H1 (cell line): ENCODE data around the gene KRTAP4-2. TPM values are rescaled to one million over a fixed set of nuclear protein-coding genes. Genes with fewer than 3 reads are reported as not detected.

Experiments used
- CTCF ChIA-PET: fragments of 300-600 bp; sonication (Branson Sonifier 250); formaldehyde crosslinking; loops from one replicate; lab custom pipeline; 2021; ENCODE audit not compliant: partially characterized antibody; lab: Charles Lee
- POLR2A ChIA-PET: fragments of 300-600 bp; sonication (Branson Sonifier 250); formaldehyde crosslinking; loops from one replicate; lab custom pipeline; 2021; ENCODE audit warnings: inconsistent platforms; ENCODE audit not compliant: partially characterized antibody; lab: Charles Lee
- DNase-seq, 2 experiments: peaks; one replicate each; pipeline versions ENCODE4 v3.0.0 to v3.0.0-alpha.2; 2010 to 2022; ENCODE audit warnings: low spot score in 2 of 2, low read depth in 1 of 2, mixed read lengths in 1 of 2
- FAIRE-seq: peaks from 2 replicates; lab custom pipeline; 2011; peaks lifted over from hg19 to GRCh38; lab: Jason Lieb, UNC
- H2AFZ ChIP-seq: 2 replicates; pipeline ENCODE4 v1.8.1; 2012; ENCODE audit warnings: low read length, inconsistent platforms
- H2AK5ac ChIP-seq: 2 replicates; pipeline ENCODE4 v1.6.1; 2013; ENCODE audit warnings: low read depth, low read length
- H2BK120ac ChIP-seq: replicated peaks from 2 replicates; pipeline ENCODE3; 2013; ENCODE audit warnings: low read depth, low read length, inconsistent platforms
- H2BK12ac ChIP-seq: 2 replicates; pipeline ENCODE4 v1.6.1; 2013; ENCODE audit warnings: low read depth, low read length
- H2BK15ac ChIP-seq: 2 replicates; pipeline ENCODE4 v1.6.1; 2013; ENCODE audit warnings: low read length
- H2BK20ac ChIP-seq: 2 replicates; pipeline ENCODE4 v1.6.1; 2013; ENCODE audit warnings: low read length
- H2BK5ac ChIP-seq: 2 replicates; pipeline ENCODE4 v1.6.1; 2013; ENCODE audit warnings: low read depth, low read length
- H3K14ac ChIP-seq: 2 replicates; pipeline ENCODE4 v1.6.1; 2013; ENCODE audit warnings: inconsistent platforms; ENCODE audit not compliant: insufficient read length
- H3K18ac ChIP-seq: 2 replicates; pipeline ENCODE4 v1.6.1; 2013; ENCODE audit warnings: low read length; ENCODE audit errors: extremely low read depth
- H3K23ac ChIP-seq: 2 replicates; pipeline ENCODE4 v1.6.1; 2013; ENCODE audit warnings: inconsistent platforms; ENCODE audit not compliant: insufficient read length
- H3K23me2 ChIP-seq: 2 replicates; pipeline ENCODE4 v1.6.1; 2013; ENCODE audit warnings: low read depth, low read length
- H3K27ac ChIP-seq: 2 replicates; pipeline ENCODE4 v1.6.1; 2011; ENCODE audit warnings: low read depth, low read length, inconsistent platforms
- H3K27me3 ChIP-seq, 4 experiments: replicated peaks in 1 of 4; 1 replicate in 1 of 4; 2 replicates in 3 of 4; pipeline versions ENCODE4 v1.6.1 to v1.8.1; 2011 to 2013; ENCODE audit warnings: low read length in 3 of 4, mild to moderate bottlenecking in 3 of 4, inconsistent platforms in 2 of 4, mixed read lengths in 2 of 4, moderate library complexity in 1 of 4; ENCODE audit not compliant: control insufficient read depth in 3 of 4, insufficient read depth in 3 of 4; ENCODE audit errors: extremely low read depth in 1 of 4
- H3K36me3 ChIP-seq, 4 experiments: 2 replicates each; pipeline versions ENCODE4 v1.6.1 to v1.8.1; 2011 to 2013; ENCODE audit warnings: mild to moderate bottlenecking in 4 of 4, low read length in 3 of 4, moderate library complexity in 2 of 4, control low read depth in 1 of 4, inconsistent platforms in 1 of 4; ENCODE audit not compliant: insufficient read depth in 4 of 4, control insufficient read depth in 2 of 4
- H3K4ac ChIP-seq: replicated peaks from 2 replicates; pipeline ENCODE3; 2013; ENCODE audit warnings: low read length, low read depth, mixed read lengths, inconsistent platforms; ENCODE audit not compliant: insufficient read length
- H3K4me1 ChIP-seq, 4 experiments: replicated peaks in 1 of 4; 1 replicate in 1 of 4; 2 replicates in 3 of 4; pipeline versions ENCODE4 v1.6.1 to v1.8.1; 2011 to 2013; ENCODE audit warnings: low read length in 3 of 4, inconsistent platforms in 2 of 4, mixed read lengths in 1 of 4; ENCODE audit not compliant: insufficient read depth in 4 of 4, control insufficient read depth in 3 of 4
- H3K4me2 ChIP-seq, 2 experiments: 2 replicates each; pipeline versions ENCODE4 v1.6.1 to v1.8.1; 2011 to 2013; ENCODE audit warnings: low read depth in 2 of 2, low read length in 2 of 2, control low read depth in 1 of 2, inconsistent platforms in 1 of 2, mild to moderate bottlenecking in 1 of 2; ENCODE audit not compliant: insufficient read depth in 1 of 2
- H3K4me3 ChIP-seq, 4 experiments: fragments of 200-600, 300-600 bp in 1 of 4; sonication (generic), shearing (Covaris generic), sonication (Bioruptor Twin) in 1 of 4; 2 replicates each; pipeline versions ENCODE4 v1.5.1 to v1.8.1; 2011 to 2016; ENCODE audit warnings: low read length in 4 of 4, low read depth in 3 of 4, control low read depth in 2 of 4, inconsistent platforms in 2 of 4, mild to moderate bottlenecking in 2 of 4, mixed read lengths in 1 of 4, moderate library complexity in 1 of 4; ENCODE audit not compliant: insufficient read depth in 2 of 4; ENCODE audit errors: extremely low read depth in 1 of 4
- H3K56ac ChIP-seq: replicated peaks from 2 replicates; pipeline ENCODE3; 2013; ENCODE audit warnings: low read depth, mild to moderate bottlenecking, mixed read lengths, low read length, inconsistent platforms; ENCODE audit not compliant: insufficient read length
- H3K79me1 ChIP-seq: 2 replicates; pipeline ENCODE4 v1.6.1; 2013; ENCODE audit warnings: low read depth, low read length, control low read depth
- H3K79me2 ChIP-seq, 2 experiments: 2 replicates each; pipeline versions ENCODE4 v1.6.1 to v1.8.1; 2012 to 2013; ENCODE audit warnings: low read length in 2 of 2, mild to moderate bottlenecking in 2 of 2, inconsistent platforms in 1 of 2; ENCODE audit not compliant: insufficient read depth in 2 of 2, control insufficient read depth in 1 of 2
- H3K9ac ChIP-seq, 4 experiments: replicated peaks in 1 of 4; 1 replicate in 1 of 4; 2 replicates in 3 of 4; pipeline versions ENCODE4 v1.6.1 to v1.8.1; 2011 to 2013; ENCODE audit warnings: low read depth in 3 of 4, low read length in 3 of 4, control low read depth in 2 of 4, mild to moderate bottlenecking in 2 of 4, moderate library complexity in 2 of 4, inconsistent platforms in 1 of 4; ENCODE audit errors: extremely low read depth in 1 of 4
- H3K9me3 ChIP-seq, 2 experiments: 2 replicates each; pipeline versions ENCODE4 v1.6.1 to v1.8.1; 2012 to 2013; ENCODE audit warnings: mild to moderate bottlenecking in 2 of 2, moderate library complexity in 2 of 2, control low read depth in 1 of 2, inconsistent platforms in 1 of 2, low read depth in 1 of 2, low read length in 1 of 2, mixed read lengths in 1 of 2; ENCODE audit not compliant: insufficient read depth in 2 of 2
- H4K20me1 ChIP-seq, 2 experiments: replicated peaks in 1 of 2; 2 replicates each; pipeline versions ENCODE3 to v1.8.1; 2011 to 2013; ENCODE audit warnings: inconsistent platforms in 2 of 2, low read length in 2 of 2, mild to moderate bottlenecking in 1 of 2; ENCODE audit not compliant: insufficient read depth in 2 of 2, control insufficient read depth in 1 of 2
- H4K5ac ChIP-seq: 2 replicates; pipeline ENCODE4 v1.6.1; 2013; ENCODE audit warnings: low read length, low read depth, mixed read lengths, inconsistent platforms; ENCODE audit not compliant: insufficient read length
- H4K8ac ChIP-seq: 2 replicates; pipeline ENCODE4 v1.8.0; 2013; ENCODE audit warnings: mild to moderate bottlenecking, moderate library complexity, low read length, inconsistent platforms; ENCODE audit not compliant: insufficient read depth; ENCODE audit errors: extremely low read depth
- H4K91ac ChIP-seq: replicated peaks from 2 replicates; pipeline ENCODE3; 2013; ENCODE audit warnings: low read length, mixed read lengths, inconsistent platforms; ENCODE audit not compliant: insufficient read length
- CHD2 ChIP-seq: IDR thresholded peaks from 2 replicates; pipeline ENCODE4 v1.6.1; 2012; ENCODE audit warnings: low read length, improper control_type of control experiment
- GTF2F1 ChIP-seq: IDR thresholded peaks from 2 replicates; pipeline ENCODE4 v1.6.1; 2012; ENCODE audit warnings: low read depth, low read length, improper control_type of control experiment, borderline replicate concordance
- SIRT6 ChIP-seq: IDR thresholded peaks from one replicate; pipeline ENCODE4 v1.7.1; 2012; ENCODE audit warnings: low read length, inconsistent platforms
- WGBS, 2 experiments: shearing (Covaris generic) in 1 of 2; methylation state at CpG; one replicate each; pipeline versions ENCODE4 v1.1.6 to v1.1.7; 2013 to 2015; ENCODE audit warnings: low lambda C conversion rate in 2 of 2, mixed read lengths in 2 of 2, inconsistent platforms in 1 of 2, low coverage in 1 of 2, missing lambda C conversion rate in 1 of 2; ENCODE audit not compliant: insufficient replicate concordance in 2 of 2, insufficient coverage in 1 of 2, insufficient read length in 1 of 2; ENCODE audit errors: extremely low coverage in 1 of 2, missing lambda C conversion rate in 1 of 2; 5-methylcytosine and 5-hydroxymethylcytosine counted together
- polyA plus RNA-seq, 7 experiments: library from polyadenylated mRNA; depleted of rRNA in 3 of 7; stranded (reverse) in 5 of 7; unstranded in 2 of 7; fragments of >200 nt in 5 of 7; fragments of 200-250 nt in 2 of 7; gene quantifications; 1 replicate in 5 of 7; 2 replicates in 1 of 7; 4 replicates in 1 of 7; pipeline versions ENCODE4 v1.2.1 to v1.2.3, GENCODE V29; 2011 to 2013; ENCODE audit warnings: missing spikeins in 2 of 7, mixed read lengths in 2 of 7
- total RNA-seq: library from RNA; stranded (reverse); fragmentation: NEBNext Ultra II Directional; extraction: Animal tissue kit (Norgen Biotek cat#: 25700); gene quantifications from 2 replicates; pipeline ENCODE4 v1.2.1, GENCODE V29; 2021
- TF ChIP-seq, protein P1 (sequence below): IDR thresholded peaks from 2 replicates; pipeline ENCODE4 v1.6.1; 2012; ENCODE audit warnings: inconsistent platforms

KRTAP4-2 gene
- total and polyA plus RNA-seq, 2 of the 8 experiments (the other 6 are each of a cell fraction or from before 2014, with no cell fraction given) = not detected

DNA sequence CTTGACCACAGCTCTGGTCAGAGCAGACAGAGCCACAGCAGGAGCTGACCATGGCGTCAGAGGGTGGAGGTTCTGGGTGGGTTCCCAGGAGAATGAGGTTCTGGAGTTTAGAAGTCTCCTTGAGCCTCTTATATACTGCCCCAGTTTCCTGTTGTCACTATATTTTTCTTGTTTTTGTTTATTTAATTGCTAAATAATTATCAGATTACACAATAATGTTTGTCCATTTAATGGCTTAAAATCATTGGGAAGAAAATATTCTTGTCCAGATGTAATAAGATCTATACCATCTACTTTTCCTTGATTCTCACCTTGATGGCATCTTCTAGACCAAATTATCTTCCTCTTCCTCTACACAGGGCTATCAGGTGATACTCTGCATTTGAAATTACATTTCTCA, 9.9 kb downstream of the KRTAP4-2 start, which contains the start of gene KRTAP4-3:
Gene KRTAP4-3 (minus strand): TSS at position 101 of the 400 bp plus-strand sequence. CDS start 49 bp downstream, at position 52.
- no peak for FAIRE-seq

More for the DNA sequence above, 9.9 kb downstream of the KRTAP4-2 start, which contains the start of gene KRTAP4-3:
- no peaks in the 10 kb centered on the region for H3K23me2 ChIP-seq
- no peak within 1 kb of the TSS for H2BK20ac ChIP-seq
- no peak within 1 kb of the TSS for H3K14ac ChIP-seq
- H3K27ac ChIP-seq = no peak within 1 kb of the TSS
- ChIA-PET POLR2A (no interaction called here), CTCF (interaction anchor here (0.6 kb wide), 2 partner anchors 8 to 548 kb away, joined by 3 read pairs; no protein-coding TSS in a partner anchor)
- no peak within 1 kb of the TSS for H2BK120ac ChIP-seq
- H4K20me1 ChIP-seq = no peaks in the 10 kb centered on the region
- no peaks in the 10 kb centered on the region for H3K79me1 ChIP-seq
- DNase-seq = no peak
- no peak within 1 kb of the TSS for H4K8ac ChIP-seq
- H3K36me3 ChIP-seq = no peaks in the 10 kb centered on the region
- no peak within 1 kb of the TSS for H4K5ac ChIP-seq
- no peak within 1 kb of the TSS for H3K56ac ChIP-seq
- H2AFZ ChIP-seq = no peak within 1 kb of the TSS
- H2BK5ac ChIP-seq = no peak within 1 kb of the TSS
- H3K4ac ChIP-seq = no peak within 1 kb of the TSS
- no peak within 1 kb of the TSS for H3K4me3 ChIP-seq
- 100% methylated on average over 1 of the region's 1 CpG; no CpG with 5 or more reads in 1 of the 2 experiments for WGBS, 2 experiments
- no peaks in the 10 kb centered on the region; a peak in 1 of 4 replicates for H3K9me3 ChIP-seq
- H3K4me2 ChIP-seq = no peak within 1 kb of the TSS
- no peaks in the 10 kb centered on the region for H3K4me1 ChIP-seq
- no peak within 1 kb of the TSS for H3K23ac ChIP-seq
- no peak within 1 kb of the TSS for H3K9ac ChIP-seq
- no peaks in the 10 kb centered on the region for H3K79me2 ChIP-seq
- no peak within 1 kb of the TSS for H4K91ac ChIP-seq
- H2BK12ac ChIP-seq = no peak within 1 kb of the TSS
- no peak within 1 kb of the TSS for H2AK5ac ChIP-seq
- no peak within 1 kb of the TSS for H3K18ac ChIP-seq
- H2BK15ac ChIP-seq = no peak within 1 kb of the TSS
- TF ChIP-seq, protein P1, sequence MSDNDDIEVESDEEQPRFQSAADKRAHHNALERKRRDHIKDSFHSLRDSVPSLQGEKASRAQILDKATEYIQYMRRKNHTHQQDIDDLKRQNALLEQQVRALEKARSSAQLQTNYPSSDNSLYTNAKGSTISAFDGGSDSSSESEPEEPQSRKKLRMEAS = no peak
- no peak for TF ChIP-seq CHD2
- TF ChIP-seq GTF2F1 = no peak
- TF ChIP-seq SIRT6 = no peak
- TF ChIP-seq, all 59 proteins: peak for 0
- H3K27me3 ChIP-seq = no peaks in the 10 kb centered on the region
